Measurements from ENCODE around the gene RPL38.

RPL38 gene

GRCh38 chr17:74200112-74200511 lies 3.4 kb upstream of the RPL38 start (continued):
- TF ChIP-seq, protein P1, sequence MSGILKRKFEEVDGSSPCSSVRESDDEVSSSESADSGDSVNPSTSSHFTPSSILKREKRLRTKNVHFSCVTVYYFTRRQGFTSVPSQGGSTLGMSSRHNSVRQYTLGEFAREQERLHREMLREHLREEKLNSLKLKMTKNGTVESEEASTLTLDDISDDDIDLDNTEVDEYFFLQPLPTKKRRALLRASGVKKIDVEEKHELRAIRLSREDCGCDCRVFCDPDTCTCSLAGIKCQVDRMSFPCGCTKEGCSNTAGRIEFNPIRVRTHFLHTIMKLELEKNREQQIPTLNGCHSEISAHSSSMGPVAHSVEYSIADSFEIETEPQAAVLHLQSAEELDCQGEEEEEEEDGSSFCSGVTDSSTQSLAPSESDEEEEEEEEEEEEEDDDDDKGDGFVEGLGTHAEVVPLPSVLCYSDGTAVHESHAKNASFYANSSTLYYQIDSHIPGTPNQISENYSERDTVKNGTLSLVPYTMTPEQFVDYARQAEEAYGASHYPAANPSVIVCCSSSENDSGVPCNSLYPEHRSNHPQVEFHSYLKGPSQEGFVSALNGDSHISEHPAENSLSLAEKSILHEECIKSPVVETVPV (CRISPR knock-in tag; IDR thresholded peaks at IDR 0.05) = no peak

GRCh38 chr17:74201250-74201649 lies 2.2 kb upstream of the RPL38 start:
- no peak for ATAC-seq
- TF ChIP-seq PPARA (CRISPR knock-in tag; IDR thresholded peaks at IDR 0.05; ENCODE audit: borderline replicate concordance) (no peak), CREB5 (CRISPR knock-in tag; IDR thresholded peaks at IDR 0.05; ENCODE audit: low read depth) (no peak), ZC3H10 (CRISPR knock-in tag; IDR thresholded peaks at IDR 0.05) (no peak), ESRRG (CRISPR knock-in tag; IDR thresholded peaks at IDR 0.05) (no peak)
- TF ChIP-seq, protein P2, sequence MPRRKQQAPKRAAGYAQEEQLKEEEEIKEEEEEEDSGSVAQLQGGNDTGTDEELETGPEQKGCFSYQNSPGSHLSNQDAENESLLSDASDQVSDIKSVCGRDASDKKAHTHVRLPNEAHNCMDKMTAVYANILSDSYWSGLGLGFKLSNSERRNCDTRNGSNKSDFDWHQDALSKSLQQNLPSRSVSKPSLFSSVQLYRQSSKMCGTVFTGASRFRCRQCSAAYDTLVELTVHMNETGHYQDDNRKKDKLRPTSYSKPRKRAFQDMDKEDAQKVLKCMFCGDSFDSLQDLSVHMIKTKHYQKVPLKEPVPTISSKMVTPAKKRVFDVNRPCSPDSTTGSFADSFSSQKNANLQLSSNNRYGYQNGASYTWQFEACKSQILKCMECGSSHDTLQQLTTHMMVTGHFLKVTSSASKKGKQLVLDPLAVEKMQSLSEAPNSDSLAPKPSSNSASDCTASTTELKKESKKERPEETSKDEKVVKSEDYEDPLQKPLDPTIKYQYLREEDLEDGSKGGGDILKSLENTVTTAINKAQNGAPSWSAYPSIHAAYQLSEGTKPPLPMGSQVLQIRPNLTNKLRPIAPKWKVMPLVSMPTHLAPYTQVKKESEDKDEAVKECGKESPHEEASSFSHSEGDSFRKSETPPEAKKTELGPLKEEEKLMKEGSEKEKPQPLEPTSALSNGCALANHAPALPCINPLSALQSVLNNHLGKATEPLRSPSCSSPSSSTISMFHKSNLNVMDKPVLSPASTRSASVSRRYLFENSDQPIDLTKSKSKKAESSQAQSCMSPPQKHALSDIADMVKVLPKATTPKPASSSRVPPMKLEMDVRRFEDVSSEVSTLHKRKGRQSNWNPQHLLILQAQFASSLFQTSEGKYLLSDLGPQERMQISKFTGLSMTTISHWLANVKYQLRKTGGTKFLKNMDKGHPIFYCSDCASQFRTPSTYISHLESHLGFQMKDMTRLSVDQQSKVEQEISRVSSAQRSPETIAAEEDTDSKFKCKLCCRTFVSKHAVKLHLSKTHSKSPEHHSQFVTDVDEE (CRISPR knock-in tag; IDR thresholded peaks at IDR 0.05) = no peak

DNA sequence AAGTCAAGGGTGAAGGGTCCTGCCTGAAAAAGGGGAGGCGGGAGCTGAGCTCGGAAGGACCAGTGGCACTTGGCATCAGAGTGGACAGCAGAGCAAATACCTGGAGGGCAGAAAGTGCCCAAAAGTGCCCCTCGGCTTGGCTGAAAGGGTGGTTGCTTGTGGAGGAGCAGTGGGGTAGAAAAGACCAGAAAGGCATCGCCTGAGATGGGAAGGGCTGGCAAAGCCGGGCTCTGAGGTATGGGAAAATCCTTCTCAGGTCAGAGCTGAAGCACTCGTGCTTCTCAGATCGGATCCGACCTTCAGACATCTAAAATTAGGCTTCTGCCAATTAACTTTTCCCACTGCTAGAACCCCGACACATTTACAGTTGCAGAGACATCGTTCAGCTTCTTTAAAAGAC lies 1.5 kb upstream of the RPL38 start:
- ATAC-seq = no peak
- TF ChIP-seq ARNTL (CRISPR knock-in tag; IDR thresholded peaks at IDR 0.05; ENCODE audit: borderline replicate concordance, low read depth) (no peak), ZNF70 (CRISPR knock-in tag; IDR thresholded peaks at IDR 0.05) (no peak), ZNF565 (CRISPR knock-in tag; conservative IDR thresholded peaks at IDR 0.05; ENCODE audit: low read depth) (no peak), ESRRG (CRISPR knock-in tag; IDR thresholded peaks at IDR 0.05) (no peak), OSR1 (CRISPR knock-in tag; IDR thresholded peaks at IDR 0.05) (no peak), ISL1 (CRISPR knock-in tag; IDR thresholded peaks at IDR 0.05) (no peak), GLIS3 (CRISPR knock-in tag; IDR thresholded peaks at IDR 0.05) (no peak)

- ATAC-seq = peak; percentile 12; the same call in 2 of the 3 replicates
- no peak for TF ChIP-seq ISL1 (CRISPR knock-in tag; IDR thresholded peaks at IDR 0.05)
- no peak for TF ChIP-seq ZFP30 (CRISPR knock-in tag; IDR thresholded peaks at IDR 0.05)
- no peak for TF ChIP-seq PPARA (CRISPR knock-in tag; IDR thresholded peaks at IDR 0.05; ENCODE audit: borderline replicate concordance)
Observed at GRCh38 chr17:74202938-74203337, 540 bp upstream of the RPL38 start.

DNA sequence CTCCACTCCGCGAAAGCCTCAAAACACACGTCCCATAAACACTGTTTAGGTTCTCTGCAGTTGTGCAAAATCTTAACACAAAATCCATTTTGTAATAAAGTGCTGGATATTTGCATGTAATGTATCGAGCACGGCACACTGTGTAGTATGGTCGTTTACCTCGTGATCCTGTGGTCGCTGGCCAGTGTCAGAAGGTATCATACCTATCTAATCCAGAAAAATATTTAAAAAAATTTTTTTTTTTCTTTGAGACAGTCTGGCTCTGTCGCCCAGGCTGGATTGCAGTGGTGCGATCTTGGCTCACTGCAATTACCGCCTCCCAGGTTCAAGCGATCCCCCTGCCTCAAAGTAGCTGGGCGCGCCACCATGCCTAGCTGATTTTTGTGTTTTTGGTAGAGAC lies 996 bp downstream of the RPL38 start:
- TF ChIP-seq POU6F1 (CRISPR knock-in tag; IDR thresholded peaks at IDR 0.05; ENCODE audit: borderline replicate concordance, low read depth) = no peak
- TF ChIP-seq, protein P1 (CRISPR knock-in tag; IDR thresholded peaks at IDR 0.05) = no peak
- no peak for TF ChIP-seq ZFP30 (CRISPR knock-in tag; IDR thresholded peaks at IDR 0.05)
- TF ChIP-seq ZNF565 (CRISPR knock-in tag; conservative IDR thresholded peaks at IDR 0.05; ENCODE audit: low read depth) = no peak
- TF ChIP-seq RARB (CRISPR knock-in tag; IDR thresholded peaks at IDR 0.05) = no peak
- TF ChIP-seq ZNF8 (CRISPR knock-in tag; IDR thresholded peaks at IDR 0.05) = no peak
- no peak for TF ChIP-seq BACH2 (CRISPR knock-in tag; IDR thresholded peaks at IDR 0.05; ENCODE audit: borderline replicate concordance)
- ATAC-seq = no peak

Data from SK-N-SH treated with all-trans-retinoic acid at 6 μM for 48 hours (cell line).